Lower leg skin (tissue), 4 donors: ENCODE data around the gene MYL3. TPM values are rescaled to one million over a fixed set of nuclear protein-coding genes. Genes with fewer than 3 reads are reported as not detected.

Source experiments
- DNase-seq, 2 donors: peaks; one replicate each; pipeline ENCODE4 v3.0.0-alpha.2; 2019; ENCODE audit warnings: low spot score in 2 of 2
- H3K4me3 ChIP-seq: fragments of 200-600 bp; sonication (generic); 2 replicates; pipeline ENCODE4 v1.5.1; 2017; ENCODE audit warnings: mild to moderate bottlenecking, low read depth; ENCODE audit not compliant: poor library complexity, severe bottlenecking
- CTCF ChIP-seq, 3 donors: fragments of 450-650 bp; IDR thresholded peaks; one replicate each; pipeline ENCODE4 v1.5.1; 2016; ENCODE audit warnings: antibody characterized with exemption in 3 of 3, mild to moderate bottlenecking in 3 of 3, moderate library complexity in 2 of 3
- POLR2A ChIP-seq, 2 donors: fragments of 450-650 bp; IDR thresholded peaks; one replicate each; pipeline ENCODE4 v1.6.1; 2016 to 2017; ENCODE audit warnings: antibody characterized with exemption in 2 of 2, mild to moderate bottlenecking in 1 of 2, moderate library complexity in 1 of 2
- WGBS, 2 donors: methylation state at CpG; one replicate each; pipeline ENCODE4 v1.1.5; 2018; 5-methylcytosine and 5-hydroxymethylcytosine counted together
- intact Hi-C: fragments of 100-400 bp; cut with DNase I; formaldehyde crosslinking; loops from one replicate; pipeline ENCODE4 v1.15.0; 2023; ENCODE audit warnings: low total_unique reads
- total RNA-seq, 4 donors: library from RNA; depleted of rRNA; stranded (reverse); fragments of >200 nt; gene quantifications; one replicate each; pipeline ENCODE4 v1.1.0, GENCODE V29; 2016

The MYL3 gene
- total RNA-seq, 4 donors from 2014 or later: 0.59 to 1.7 (median 1.3) TPM; not detected in 1

- no peak for DNase-seq
- H3K4me3 ChIP-seq: no peak overlapping the region
- WGBS, 2 donors: 58 to 67% methylated on average over 4 of the region's 4 CpGs
- TF ChIP-seq POLR2A (IDR thresholded peaks at IDR 0.05) (no peak), CTCF (IDR thresholded peaks at IDR 0.05) (no peak)
- intact Hi-C loops: no loop called here
Observed at GRCh38 chr3:46883830-46884185, 20.6 kb upstream of the MYL3 start.

- TF ChIP-seq CTCF (IDR thresholded peaks at IDR 0.05) (no peak), POLR2A (IDR thresholded peaks at IDR 0.05) (no peak)
- peak overlapping the region; percentile 33 for H3K4me3 ChIP-seq
- WGBS, 2 donors: 3 to 4% methylated on average over 20 to 34 of the region's 78 CpGs
- intact Hi-C loops: no loop called here
- no peak for DNase-seq
Observed at GRCh38 chr3:46883054-46883829, 20.0 kb upstream of the MYL3 start.

- intact Hi-C loops: no loop called here
- peak in 1 of 2 donors; percentile 91 for DNase-seq
Observed at GRCh38 chr3:46882377-46883053, 19.3 kb upstream of the MYL3 start.

GRCh38 chr3:46881596-46882376 lies 18.5 kb upstream of the MYL3 start:
- no peak for DNase-seq
- intact Hi-C loops: no loop called here
- peak overlapping the region; percentile 33 for H3K4me3 ChIP-seq
- 1 to 4% methylated on average over 36 to 62 of the region's 83 CpGs for WGBS, 2 donors
- TF ChIP-seq POLR2A (IDR thresholded peaks at IDR 0.05) (no peak), CTCF (IDR thresholded peaks at IDR 0.05) (no peak)

More at GRCh38 chr3:46882377-46883053, 19.3 kb upstream of the MYL3 start:
- TF ChIP-seq CTCF (IDR thresholded peaks at IDR 0.05) (no peak), POLR2A (IDR thresholded peaks at IDR 0.05) (no peak)
- WGBS, 2 donors: 1% methylated on average over 51 to 59 of the region's 72 CpGs
- peak overlapping the region; percentile 33 for H3K4me3 ChIP-seq

- intact Hi-C loops: no loop called here
- H3K4me3 ChIP-seq: no peak overlapping the region
- WGBS, 2 donors: 39 to 47% methylated on average over 26 to 29 of the region's 29 CpGs
- TF ChIP-seq CTCF (IDR thresholded peaks at IDR 0.05) (no peak), POLR2A (IDR thresholded peaks at IDR 0.05) (no peak)
- no peak for DNase-seq
Observed at GRCh38 chr3:46880884-46881595, 17.8 kb upstream of the MYL3 start.
